ENCODE results near the gene DPP10.
"Not testable (repeated sequence)": the region's sequence is repeated elsewhere in the genome, so short reads cannot be mapped to it uniquely, and the experiment has no call there.

The DPP10 gene

DNA sequence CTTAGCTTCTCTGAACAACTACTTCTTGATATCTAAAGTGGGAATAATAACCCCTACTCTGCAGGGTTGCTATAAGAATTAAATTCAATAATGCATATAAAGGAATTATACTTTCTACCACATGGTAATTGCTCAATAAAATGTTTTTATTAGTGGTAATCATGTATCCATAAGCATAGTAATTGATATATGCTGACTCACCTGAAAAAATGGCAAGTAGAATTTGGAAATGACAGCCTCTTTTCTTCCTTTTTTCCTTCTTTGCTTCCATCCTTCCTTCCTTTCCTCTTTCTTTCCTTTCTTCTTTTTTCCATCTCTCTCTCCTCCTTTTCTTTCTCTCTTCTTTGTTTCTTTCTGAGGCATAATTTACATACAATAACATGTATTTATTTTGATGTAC is 65.3 kb downstream of the DPP10 start:
- no peak for DNase-seq (ENCODE audit: low read depth in 1 of 2, low spot score in 1 of 2)

DNA sequence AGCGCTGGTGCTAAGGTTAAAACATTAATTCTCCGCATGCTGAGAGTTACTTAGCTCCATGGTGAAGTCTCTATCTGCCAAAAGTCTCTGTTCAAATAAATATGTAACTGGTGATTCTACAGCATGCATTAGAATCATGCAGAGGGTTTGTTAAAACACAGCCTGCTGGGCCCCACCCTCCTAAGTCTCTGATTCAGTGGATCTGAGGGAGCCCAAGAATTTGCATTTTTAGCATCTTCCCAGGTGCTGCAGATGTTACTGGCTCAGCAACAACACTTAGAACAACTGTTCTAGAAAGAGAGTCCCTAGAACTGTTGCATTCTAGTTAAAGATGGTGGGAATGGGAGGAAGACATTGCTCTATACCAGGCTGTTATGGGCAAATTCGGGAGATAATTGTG is 73.4 kb downstream of the DPP10 start:
- no peak for DNase-seq (ENCODE audit: low read depth in 1 of 2, low spot score in 1 of 2)

DNA sequence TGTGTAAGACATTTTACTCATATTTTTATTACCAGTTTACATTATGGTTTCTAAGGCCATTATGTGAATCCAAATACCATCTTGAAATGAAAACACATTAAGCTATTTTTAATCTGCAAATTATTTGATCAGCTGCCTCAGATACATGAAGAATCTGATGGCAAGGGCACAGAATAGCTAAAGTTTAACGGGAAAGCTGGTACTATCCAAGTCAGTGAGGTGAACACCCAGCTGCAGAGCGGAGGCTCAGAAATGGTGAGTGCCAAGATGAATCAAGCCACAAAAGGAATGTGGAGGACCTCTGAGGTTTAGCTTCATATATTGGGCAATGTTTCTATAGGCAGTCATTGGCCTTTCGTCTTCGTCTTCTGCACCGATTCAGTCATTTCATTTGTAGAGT is 75.1 kb downstream of the DPP10 start:
- no peak for DNase-seq (ENCODE audit: low read depth in 1 of 2, low spot score in 1 of 2)

DNA sequence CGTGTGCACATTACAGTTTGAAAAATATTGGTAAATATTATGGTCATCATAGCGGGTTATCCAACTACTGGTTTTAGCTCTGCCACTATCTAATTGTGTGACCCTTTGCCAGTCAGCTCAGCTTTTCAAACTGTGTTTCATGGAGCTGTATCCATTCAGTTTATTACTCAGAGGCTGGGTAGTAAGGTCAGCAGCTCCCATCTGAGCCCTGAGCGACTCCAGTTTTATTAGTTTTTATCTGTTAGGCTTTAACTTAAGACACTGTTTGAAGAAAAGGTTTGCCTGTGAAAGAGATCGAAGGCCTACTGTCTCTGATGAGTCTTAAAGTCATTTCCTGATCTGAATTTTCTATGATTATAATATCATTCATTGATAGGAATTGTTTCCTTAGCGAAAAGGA is 76.3 kb downstream of the DPP10 start:
- DNase-seq (ENCODE audit: low read depth in 1 of 2, low spot score in 1 of 2): no peak

DNA sequence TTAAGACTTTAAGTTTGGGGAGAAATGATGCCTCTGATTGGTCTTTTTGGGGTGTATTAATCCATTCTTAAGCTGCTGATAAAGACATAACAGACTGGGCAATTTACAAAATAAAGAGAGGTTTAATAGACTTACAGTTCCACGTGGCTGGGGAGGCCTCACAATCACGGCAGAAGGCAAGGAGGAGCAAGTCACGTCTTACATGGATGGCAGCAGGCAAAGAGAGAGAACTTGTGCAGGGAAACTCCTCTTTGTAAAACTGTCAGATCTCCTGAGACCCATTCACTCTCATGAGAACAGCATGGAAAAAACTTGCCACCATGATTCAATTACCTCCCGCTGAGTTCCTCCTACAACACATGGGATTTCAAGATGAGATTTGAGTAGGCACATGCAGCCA is 80.2 kb downstream of the DPP10 start:
- DNase-seq (ENCODE audit: low read depth in 1 of 2, low spot score in 1 of 2): not testable (repeated sequence)

DNA sequence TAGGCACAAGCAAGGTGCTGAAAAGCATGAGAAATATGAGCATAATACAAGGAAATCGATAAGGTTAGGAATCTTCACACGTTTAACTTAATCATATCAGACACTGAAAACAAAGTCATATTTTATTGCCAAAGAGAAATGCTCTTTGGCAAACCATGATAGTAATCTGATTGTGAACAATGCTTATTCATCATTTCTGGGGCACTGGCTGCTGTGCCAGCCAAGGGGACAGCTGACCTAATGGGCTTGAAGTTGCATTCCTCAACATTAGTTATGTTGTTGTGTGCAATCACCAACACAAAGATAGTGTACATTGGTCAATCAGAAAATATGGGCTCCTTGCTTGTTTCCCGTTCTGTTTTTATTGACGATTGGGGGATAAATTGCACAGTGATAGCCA is 83.5 kb downstream of the DPP10 start:
- DNase-seq (ENCODE audit: low read depth in 1 of 2, low spot score in 1 of 2): no peak

DNA sequence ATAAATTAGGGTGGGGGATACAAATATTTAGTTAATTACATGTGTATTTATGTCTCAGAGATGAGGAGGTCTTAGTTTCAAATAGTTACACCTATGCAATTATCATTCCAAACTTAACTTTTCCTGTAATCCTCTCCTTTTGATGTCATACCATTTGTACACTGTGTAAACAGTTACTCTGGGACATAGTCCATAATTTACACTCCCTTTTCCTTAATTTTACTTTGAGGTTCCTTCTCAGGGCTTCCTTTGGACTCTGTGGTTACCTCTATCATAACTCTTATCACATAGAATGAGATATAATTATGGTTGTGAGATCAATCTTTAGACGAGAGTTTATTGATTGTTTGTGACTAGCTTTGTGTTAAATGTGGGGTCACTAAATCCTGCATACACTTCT is 84.4 kb downstream of the DPP10 start:
- no peak for DNase-seq (ENCODE audit: low read depth in 1 of 2, low spot score in 1 of 2)

DNA sequence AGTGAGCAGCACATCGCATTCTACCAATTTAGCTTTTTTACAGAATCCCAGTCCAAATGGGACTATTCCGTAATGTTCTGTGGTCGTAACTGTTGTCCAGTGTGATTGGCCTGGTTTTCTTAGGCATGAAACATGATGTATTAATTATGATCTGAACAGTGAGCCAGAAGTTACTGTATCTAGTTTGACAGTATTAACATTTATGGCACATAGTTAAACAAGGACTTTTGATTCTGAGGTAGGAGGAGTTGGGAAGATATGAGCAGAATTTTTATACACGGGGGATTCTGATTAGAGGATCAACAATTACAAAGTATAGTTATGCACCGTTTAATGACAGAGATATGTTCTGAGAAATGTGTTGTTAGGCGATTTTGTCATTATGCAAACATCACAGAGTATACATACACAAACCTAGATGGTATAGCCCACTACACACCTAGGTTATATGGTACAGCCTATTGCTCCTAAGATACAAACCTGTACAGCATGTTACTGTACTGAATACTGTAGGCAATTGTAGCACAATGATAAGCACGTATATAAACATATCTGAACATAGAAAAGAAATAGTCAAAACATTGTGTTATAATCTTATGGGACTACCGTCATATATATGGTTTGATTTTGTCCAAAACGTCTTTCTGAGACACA is 85.0 kb downstream of the DPP10 start:
- no peak for DNase-seq (ENCODE audit: low read depth in 1 of 2, low spot score in 1 of 2)

DNA sequence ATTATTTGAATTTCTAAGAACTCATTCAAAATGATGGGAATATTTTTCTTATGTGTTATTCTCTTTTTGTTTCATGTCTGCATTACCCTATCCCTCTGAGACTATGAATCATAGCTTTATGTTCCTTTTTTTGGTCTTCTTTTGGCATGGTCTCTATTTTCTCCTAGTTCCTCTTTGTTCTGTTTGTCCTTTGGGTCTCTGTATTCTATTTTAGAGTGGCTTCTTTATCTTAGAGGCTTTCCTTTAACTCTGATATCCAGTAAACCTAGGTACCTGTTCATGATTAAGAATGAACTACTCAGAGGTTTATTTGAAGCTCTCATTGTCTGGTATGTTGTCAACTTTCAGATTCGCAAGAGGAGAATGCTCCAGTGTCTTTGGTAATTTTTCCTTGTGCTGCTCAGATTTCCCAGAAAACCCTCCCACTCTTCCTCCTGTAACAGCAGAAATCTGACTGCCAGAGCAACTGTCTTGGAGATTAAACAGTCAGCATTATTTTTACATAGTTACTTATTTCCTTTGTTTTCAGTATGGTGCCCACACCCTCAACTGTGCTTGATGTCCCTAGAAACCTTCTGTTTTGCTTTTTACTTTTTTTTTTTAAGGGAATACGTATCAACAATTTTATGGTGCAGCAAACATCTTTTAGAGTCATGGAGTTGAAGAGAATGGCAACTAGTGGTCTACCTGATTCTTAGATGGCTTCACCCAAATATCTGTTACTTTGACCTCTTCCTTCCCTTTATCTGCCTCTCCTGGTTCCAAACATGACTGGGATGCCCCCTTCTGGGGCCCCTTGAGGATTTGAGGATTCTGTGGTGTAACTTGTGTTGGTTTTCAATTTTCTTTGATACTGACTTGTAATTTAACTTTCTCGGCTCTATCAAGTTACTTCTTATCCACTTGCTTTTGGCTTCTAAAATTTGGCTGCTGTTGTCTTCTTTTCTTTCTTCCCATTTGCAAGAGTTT is 92.0 kb downstream of the DPP10 start:
- DNase-seq (ENCODE audit: low read depth in 1 of 2, low spot score in 1 of 2): no peak

DNA sequence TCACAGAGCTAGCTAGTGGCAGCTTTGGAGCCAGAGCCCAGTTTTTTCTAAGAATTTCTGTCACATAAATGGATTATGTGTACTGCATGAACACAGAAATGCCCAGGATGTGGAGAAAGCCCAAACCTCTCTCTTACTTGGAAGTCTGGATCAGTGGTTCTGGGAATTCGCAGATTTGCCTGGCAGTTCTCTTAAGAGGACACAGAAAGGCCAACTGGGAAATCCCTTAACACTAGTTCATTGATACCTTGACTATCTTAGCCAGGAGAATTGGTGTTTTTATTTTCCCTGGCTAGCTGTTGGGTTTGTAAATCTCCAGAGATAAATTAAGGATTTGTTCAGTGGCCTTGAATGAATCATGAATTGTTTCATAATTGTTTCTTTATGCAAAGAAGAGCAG is 95.3 kb downstream of the DPP10 start:
- DNase-seq (ENCODE audit: low read depth in 1 of 2, low spot score in 1 of 2): no peak

DNA sequence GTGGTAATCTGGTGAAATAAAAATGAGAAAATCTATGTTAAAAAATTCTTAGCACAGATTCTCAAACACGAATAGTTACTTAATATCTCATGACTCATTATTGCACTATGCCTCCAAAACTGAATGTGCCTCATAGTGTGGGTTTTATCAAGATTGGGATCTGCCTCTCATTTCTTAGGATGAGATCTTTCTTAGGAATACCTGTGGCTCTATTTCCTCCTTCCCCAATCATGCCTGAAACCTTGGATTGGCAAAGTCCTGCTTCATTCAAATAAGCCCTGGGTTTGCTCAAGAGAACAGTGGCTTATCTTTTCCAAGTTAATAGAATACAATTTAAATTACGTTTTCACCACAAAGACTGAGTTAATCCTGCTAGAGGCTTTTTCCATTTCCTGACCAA is 100.3 kb downstream of the DPP10 start:
- DNase-seq (ENCODE audit: low read depth in 1 of 2, low spot score in 1 of 2): no peak

DNA sequence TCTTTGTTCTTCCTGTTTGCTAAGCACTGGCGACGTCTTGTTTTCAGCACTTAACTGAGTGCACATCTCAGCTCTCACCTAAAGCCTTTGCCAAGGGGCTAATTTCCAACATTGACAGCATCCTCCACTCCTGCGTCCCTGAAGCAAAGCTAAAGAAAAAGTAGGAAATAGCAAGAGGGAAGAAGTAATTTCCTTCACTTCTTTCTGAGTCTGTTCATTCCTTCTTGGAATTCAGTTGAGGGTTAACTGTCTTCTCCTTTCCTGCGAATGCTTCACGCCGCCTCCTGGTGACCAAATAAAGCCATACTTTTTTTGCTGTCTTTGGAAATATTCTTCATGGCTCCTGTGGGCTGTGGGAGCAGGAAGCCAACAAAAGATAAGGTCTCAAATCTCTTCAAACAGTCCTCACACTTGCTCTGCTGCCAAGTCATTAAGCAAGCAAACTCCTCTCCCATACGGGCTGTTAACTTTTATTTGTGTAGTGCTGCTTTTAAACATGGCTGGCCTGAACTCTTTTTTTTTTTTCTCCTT is 100.9 kb downstream of the DPP10 start:
- no peak for DNase-seq (ENCODE audit: low read depth in 1 of 2, low spot score in 1 of 2)

DNA sequence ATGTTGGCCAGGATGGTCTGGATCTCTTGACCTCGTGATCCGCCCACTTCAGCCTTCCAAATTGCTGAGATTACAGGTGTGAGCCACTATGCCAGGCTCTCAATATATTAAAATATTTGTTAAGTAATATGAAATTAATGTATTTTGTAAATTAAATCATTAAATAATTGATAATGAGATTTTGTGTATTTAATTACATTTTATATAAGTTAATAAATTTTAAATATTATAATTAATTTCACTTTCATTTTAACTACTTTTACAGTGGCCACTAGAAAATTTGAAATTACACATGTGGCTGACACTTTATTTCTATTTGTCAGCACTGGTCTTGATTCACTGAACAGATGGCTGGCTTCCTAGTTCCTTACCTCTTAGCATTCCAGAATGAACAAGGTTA is 102.6 kb downstream of the DPP10 start:
- no peak for DNase-seq (ENCODE audit: low read depth in 1 of 2, low spot score in 1 of 2)

DNA sequence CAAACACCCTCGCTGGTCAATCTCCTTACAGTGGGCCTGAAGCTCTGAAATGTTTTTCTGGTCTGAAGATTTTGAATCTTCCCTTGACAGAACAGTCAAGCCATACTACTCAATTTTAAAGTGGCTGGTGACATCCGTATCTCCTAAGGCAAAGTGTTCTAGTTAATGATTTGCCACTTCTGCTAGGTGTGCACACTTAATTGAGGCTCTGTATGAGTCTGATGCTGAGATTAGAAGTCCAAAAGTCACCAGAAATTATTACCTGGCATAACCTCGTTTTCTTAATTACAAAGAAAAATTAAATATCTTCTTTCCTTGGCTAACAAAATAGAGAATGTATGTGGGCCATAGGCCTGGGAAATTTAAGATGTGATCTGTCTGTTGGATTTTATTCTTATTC is 104.1 kb downstream of the DPP10 start:
- no peak for DNase-seq (ENCODE audit: low read depth in 1 of 2, low spot score in 1 of 2)

DNA sequence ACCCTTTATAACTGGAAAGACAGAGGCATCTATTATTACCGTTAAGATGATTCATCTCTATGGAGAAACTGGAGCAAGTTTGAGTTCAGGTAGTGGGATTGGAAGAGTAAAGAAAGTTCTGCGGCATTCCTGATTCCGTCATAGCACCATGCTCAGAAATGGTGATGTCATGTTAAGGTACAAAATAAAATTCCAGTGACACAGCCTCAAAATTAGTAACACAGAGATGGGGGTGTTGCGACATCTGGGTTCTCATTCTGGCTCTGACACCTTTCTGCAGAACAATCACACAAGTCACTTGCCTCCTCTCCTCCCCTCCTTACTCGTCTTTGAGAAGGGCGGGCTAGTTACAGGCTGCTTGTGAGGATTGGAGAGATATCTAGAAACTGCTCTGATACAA is 105.7 kb downstream of the DPP10 start:
- no peak for DNase-seq (ENCODE audit: low read depth in 1 of 2, low spot score in 1 of 2)

DNA sequence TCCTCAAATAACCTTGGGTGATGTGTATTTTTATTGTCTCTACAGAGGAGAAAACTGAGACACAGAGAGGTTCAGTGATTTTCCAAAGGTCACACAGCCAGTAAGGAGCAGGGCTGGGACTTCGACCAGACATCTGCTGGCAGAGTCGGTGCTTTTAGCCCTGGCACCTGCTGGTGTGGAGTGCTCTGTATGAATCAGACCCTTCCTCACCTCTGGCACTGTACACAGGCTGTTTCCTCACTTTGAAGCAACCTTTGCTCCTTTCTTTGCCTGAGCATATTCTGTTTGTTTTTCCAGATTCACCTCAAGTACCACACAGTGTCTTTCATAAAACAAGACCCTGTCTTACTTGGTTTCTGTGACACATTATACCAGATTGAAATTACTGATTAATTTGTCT is 107.9 kb downstream of the DPP10 start:
- DNase-seq (ENCODE audit: low read depth in 1 of 2, low spot score in 1 of 2): no peak

DNA sequence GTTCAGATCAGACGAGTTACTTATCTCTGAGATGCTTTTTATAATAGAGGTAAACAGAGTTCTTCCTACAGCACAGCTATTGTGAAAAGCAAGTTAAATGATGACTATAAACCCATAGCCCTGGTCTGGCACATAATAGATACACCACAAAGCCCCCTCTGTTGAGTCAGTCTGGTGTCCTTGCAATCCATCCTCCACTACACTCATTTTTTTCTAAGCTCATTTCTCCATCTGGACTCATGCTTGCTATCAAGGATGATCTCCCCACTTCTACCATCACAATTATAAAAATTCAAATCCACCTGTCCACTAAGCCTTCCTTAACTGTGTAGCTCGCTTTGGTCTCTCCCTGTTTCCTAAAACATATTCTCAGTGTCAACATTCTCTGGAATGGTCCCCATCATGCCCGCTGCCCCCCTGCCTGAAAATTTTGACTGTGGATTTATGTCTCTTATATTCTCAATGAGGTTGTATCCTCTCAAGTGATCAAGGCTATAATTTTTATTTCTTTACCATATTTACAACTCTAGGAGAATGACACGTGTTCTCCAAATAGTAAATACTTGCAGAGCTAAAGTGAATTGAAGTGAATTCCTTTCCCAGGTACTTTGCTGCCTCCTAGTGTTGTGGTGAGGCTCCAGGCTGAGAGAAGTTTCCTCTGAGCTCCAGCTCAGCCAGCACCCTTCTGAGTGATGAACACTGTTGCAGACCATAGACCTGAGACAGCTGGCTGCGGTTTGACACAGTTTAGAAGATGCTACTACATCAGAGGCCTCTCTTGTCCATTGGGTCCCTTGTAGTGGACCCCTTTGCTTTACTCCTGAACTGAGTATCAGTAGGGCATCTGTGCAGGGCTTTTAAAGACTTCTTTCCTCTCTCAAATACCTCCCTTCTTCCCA is 108.7 kb downstream of the DPP10 start:
- no peak for DNase-seq (ENCODE audit: low read depth in 1 of 2, low spot score in 1 of 2)

DNA sequence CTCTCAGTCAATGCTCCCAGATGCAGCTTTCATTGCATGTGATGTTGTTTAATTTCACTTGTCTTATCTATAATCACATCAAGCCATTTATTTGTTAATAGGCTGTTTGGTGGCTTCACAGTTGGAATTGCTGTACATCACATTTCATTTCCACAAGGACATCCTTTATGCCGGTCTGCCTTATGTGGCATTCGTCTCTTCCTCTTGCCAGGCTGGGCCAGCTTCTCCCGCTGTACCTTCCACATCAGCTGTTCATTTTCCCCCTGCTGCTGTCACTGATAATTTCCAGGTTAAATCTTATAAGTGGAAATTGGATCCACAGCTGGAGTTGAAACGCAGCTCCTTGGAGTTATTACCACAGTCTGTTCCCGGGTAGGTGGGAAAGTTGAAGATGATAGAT is 110.6 kb downstream of the DPP10 start:
- DNase-seq (ENCODE audit: low read depth in 1 of 2, low spot score in 1 of 2): no peak

DNA sequence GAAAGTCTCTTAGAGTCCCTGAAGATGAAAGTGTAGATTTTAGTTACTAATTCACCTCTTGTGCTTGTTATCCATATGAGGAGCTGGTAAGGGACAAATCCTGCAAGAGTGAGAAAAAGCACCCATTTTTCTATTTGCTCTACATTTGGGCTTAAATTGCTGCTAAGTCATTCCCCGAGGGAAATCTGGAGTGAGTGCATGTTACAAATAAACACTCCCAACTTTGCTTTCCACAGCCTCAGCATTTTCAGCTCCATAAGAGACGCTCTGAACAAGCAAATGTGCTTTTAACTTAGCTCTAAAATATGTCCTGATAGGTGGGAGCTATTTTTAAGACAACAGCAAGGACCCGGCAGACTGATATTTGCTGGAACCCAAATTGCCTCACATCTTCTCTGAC is 126.7 kb downstream of the DPP10 start:
- DNase-seq (ENCODE audit: low read depth in 1 of 2, low spot score in 1 of 2): no peak

DNA sequence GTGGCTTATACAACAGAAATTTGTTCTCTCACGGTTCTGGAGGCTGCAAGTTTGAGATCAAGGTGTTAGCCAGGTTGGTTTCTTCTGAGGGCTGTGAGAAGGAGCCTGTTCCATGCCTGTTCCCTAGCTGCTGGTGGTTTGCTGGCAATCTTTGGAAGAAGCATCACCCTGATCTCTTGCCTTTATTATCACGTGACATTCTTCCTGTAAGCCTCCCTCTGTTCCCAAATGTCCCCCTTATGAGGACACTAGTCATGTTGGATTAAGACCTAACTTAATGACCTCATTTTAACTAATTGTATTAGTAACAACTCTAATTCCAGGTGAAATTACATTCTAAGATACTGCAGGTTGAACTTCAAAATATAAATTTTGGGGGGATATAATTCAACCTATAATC is 135.2 kb downstream of the DPP10 start:
- DNase-seq (ENCODE audit: low read depth in 1 of 2, low spot score in 1 of 2): no peak

DNA sequence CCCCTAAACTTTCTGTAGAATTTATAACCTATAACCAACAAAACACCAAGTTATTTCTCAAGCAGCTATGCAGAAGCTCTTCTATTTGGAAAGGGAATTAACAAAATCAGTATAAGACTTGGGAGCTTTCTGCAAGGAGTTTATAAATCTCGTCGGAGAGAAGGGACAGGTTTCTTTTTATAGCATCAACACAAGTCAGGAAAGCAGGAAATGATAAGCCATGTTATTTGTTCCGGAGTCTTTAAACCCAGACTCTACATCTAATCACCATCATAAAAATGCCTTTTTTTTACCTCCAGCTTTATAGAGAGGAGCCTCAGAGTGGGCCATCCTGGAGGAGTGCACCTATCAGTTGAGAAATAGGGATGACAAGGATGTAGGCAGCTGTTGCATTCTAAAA is 137.1 kb downstream of the DPP10 start:
- DNase-seq (ENCODE audit: low read depth in 1 of 2, low spot score in 1 of 2): no peak
